A549 (cell line): Measurements from ENCODE around the gene PCBP4.

Source experiments
- EP300 ChIP-seq, 2 experiments: fragments of >200 bp; sonication (Bioruptor Twin); formaldehyde crosslinking; IDR thresholded peaks; 2 replicates in 1 of 2; 3 replicates in 1 of 2; pipeline ENCODE4 v1.6.1; 2016 to 2017
- FOSL2 ChIP-seq, 2 experiments: fragments of 450-650 bp in 1 of 2; fragments of >200 bp in 1 of 2; sonication (Bioruptor Twin) in 1 of 2; formaldehyde crosslinking; IDR thresholded peaks; 2 replicates each; pipeline versions ENCODE4 v1.5.0 to v1.6.1; 2016 to 2020; ENCODE audit warnings: mild to moderate bottlenecking in 1 of 2, moderate library complexity in 1 of 2
- JUN ChIP-seq, 2 experiments: fragments of >200 bp; sonication (Bioruptor Twin); formaldehyde crosslinking; IDR thresholded peaks; 2 replicates in 1 of 2; 3 replicates in 1 of 2; pipeline ENCODE4 v1.6.1; 2016 to 2017
- JUNB ChIP-seq: fragments of >200 bp; sonication (Bioruptor Twin); formaldehyde crosslinking; IDR thresholded peaks from 2 replicates; pipeline ENCODE4 v1.6.1; 2016
- MAFK ChIP-seq: fragments of 450-650 bp; IDR thresholded peaks from 2 replicates; pipeline ENCODE4 v1.6.1; 2014; ENCODE audit not compliant: partially characterized antibody
- RAD21 ChIP-seq, 2 experiments: fragments of >200 bp in 1 of 2; sonication (Bioruptor Twin) in 1 of 2; formaldehyde crosslinking in 1 of 2; IDR thresholded peaks in 1 of 2; conservative IDR thresholded peaks in 1 of 2; 2 replicates in 1 of 2; 3 replicates in 1 of 2; pipeline ENCODE4 v1.6.1; 2012 to 2018; ENCODE audit warnings: inconsistent platforms in 1 of 2
- ZC3H11A ChIP-seq: fragments of 450-650 bp; IDR thresholded peaks from 2 replicates; pipeline ENCODE4 v1.6.1; 2014; ENCODE audit warnings: antibody characterized with exemption, mild to moderate bottlenecking
- ZFP36 ChIP-seq: fragments of 450-650 bp; IDR thresholded peaks from 2 replicates; pipeline ENCODE4 v1.6.1; 2014; ENCODE audit warnings: borderline replicate concordance; ENCODE audit not compliant: partially characterized antibody
- ZSCAN20 ChIP-seq: fragments of 250-450 bp; sonication (Bioruptor Pico); IDR thresholded peaks from 2 replicates; pipeline ENCODE4 v1.8.0; 2022; ENCODE audit warnings: mild to moderate bottlenecking, moderate library complexity
- TF ChIP-seq, protein P1 (sequence below): fragments of 450-650 bp; IDR thresholded peaks from 2 replicates; pipeline ENCODE4 v1.6.1; 2014; ENCODE audit warnings: antibody characterized with exemption
- TF ChIP-seq, protein P2 (sequence below): fragments of >200 bp; sonication (Bioruptor Twin); formaldehyde crosslinking; IDR thresholded peaks from 3 replicates; pipeline ENCODE4 v1.5.1; 2016
- TF ChIP-seq, protein P3 (sequence below): IDR thresholded peaks from 2 replicates; pipeline ENCODE4 v1.6.1; 2012
- TF ChIP-seq, protein P4 (sequence below): fragments of 250-450 bp; sonication (Bioruptor Pico); IDR thresholded peaks from 2 replicates; pipeline ENCODE4 v1.5.0; 2021; ENCODE audit warnings: mild to moderate bottlenecking, moderate library complexity, borderline replicate concordance

DNA sequence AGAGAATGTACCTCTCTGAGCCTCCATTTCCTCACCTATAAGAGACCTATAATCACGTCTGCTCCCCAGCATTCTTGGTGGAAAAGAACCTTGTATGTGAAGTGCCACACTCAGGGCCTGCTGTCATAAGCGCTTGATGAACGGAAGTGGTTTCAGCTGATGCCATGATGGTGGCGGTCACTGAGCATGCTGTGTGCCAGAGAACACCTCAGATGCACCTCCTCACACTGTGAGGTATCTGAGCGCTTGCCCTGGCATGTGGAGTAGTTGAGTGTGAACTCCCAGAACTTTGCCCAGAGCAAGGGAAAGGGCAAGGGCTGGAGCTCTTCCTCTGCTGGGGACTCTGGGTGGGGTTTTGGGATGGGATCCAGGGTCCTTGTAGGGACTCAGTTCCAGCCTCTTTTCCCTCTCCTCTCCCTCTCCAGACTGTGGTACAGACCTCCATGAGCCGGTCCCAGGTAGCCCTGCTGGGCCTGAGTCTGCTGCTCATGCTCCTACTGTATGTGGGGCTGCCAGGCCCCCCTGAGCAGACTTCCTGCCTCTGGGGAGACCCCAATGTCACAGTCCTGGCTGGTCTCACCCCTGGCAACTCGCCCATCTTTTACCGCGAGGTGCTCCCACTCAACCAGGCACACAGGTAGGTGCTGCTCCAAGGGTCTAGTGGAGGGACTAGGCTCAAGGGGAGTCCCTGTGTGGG lies 10.3 kb upstream of the PCBP4 start:
- TF ChIP-seq ZFP36 (no peak), MAFK (no peak), JUNB (no peak), ZC3H11A (no peak), EP300 (IDR thresholded peaks at IDR 0.05) (no peak), FOSL2 (IDR thresholded peaks at IDR 0.05) (no peak), FOSL2 (CRISPR knock-in tag; IDR thresholded peaks at IDR 0.05) (no peak), JUN (IDR thresholded peaks at IDR 0.05) (no peak), ZSCAN20 (no peak), RAD21 (conservative IDR thresholded peaks at IDR 0.05 in 1 of 2, IDR thresholded peaks at IDR 0.05 in 1 of 2) (no peak)
- TF ChIP-seq, protein P1, sequence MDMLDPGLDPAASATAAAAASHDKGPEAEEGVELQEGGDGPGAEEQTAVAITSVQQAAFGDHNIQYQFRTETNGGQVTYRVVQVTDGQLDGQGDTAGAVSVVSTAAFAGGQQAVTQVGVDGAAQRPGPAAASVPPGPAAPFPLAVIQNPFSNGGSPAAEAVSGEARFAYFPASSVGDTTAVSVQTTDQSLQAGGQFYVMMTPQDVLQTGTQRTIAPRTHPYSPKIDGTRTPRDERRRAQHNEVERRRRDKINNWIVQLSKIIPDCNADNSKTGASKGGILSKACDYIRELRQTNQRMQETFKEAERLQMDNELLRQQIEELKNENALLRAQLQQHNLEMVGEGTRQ = no peak
- TF ChIP-seq, protein P2, sequence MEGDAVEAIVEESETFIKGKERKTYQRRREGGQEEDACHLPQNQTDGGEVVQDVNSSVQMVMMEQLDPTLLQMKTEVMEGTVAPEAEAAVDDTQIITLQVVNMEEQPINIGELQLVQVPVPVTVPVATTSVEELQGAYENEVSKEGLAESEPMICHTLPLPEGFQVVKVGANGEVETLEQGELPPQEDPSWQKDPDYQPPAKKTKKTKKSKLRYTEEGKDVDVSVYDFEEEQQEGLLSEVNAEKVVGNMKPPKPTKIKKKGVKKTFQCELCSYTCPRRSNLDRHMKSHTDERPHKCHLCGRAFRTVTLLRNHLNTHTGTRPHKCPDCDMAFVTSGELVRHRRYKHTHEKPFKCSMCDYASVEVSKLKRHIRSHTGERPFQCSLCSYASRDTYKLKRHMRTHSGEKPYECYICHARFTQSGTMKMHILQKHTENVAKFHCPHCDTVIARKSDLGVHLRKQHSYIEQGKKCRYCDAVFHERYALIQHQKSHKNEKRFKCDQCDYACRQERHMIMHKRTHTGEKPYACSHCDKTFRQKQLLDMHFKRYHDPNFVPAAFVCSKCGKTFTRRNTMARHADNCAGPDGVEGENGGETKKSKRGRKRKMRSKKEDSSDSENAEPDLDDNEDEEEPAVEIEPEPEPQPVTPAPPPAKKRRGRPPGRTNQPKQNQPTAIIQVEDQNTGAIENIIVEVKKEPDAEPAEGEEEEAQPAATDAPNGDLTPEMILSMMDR = no peak
- TF ChIP-seq, protein P3, sequence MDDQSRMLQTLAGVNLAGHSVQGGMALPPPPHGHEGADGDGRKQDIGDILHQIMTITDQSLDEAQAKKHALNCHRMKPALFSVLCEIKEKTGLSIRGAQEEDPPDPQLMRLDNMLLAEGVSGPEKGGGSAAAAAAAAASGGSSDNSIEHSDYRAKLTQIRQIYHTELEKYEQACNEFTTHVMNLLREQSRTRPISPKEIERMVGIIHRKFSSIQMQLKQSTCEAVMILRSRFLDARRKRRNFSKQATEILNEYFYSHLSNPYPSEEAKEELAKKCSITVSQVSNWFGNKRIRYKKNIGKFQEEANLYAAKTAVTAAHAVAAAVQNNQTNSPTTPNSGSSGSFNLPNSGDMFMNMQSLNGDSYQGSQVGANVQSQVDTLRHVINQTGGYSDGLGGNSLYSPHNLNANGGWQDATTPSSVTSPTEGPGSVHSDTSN = no peak
- TF ChIP-seq, protein P4, sequence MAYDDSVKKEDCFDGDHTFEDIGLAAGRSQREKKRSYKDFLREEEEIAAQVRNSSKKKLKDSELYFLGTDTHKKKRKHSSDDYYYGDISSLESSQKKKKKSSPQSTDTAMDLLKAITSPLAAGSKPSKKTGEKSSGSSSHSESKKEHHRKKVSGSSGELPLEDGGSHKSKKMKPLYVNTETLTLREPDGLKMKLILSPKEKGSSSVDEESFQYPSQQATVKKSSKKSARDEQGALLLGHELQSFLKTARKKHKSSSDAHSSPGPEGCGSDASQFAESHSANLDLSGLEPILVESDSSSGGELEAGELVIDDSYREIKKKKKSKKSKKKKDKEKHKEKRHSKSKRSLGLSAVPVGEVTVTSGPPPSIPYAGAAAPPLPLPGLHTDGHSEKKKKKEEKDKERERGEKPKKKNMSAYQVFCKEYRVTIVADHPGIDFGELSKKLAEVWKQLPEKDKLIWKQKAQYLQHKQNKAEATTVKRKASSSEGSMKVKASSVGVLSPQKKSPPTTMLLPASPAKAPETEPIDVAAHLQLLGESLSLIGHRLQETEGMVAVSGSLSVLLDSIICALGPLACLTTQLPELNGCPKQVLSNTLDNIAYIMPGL (CRISPR knock-in tag) = no peak
